ENCODE measurements around the gene C6.

Gene C6

GRCh38 chr5:41157272-41157894 is 55.9 kb downstream of the C6 start:
- Histone ChIP-seq H2AK5ac (ENCODE audit: low read length, severe bottlenecking) (no peak overlapping the region), H4K91ac (ENCODE audit: low read length) (no peak overlapping the region), H2BK12ac (ENCODE audit: low read length in 2 of 2) (no peak overlapping the region), H3K79me1 (replicated peaks; ENCODE audit: low read length, poor library complexity, severe bottlenecking) (no peaks in the 10 kb centered on the region), H2BK120ac (ENCODE audit: low read depth, low read length) (no peak overlapping the region), H3K4me1 (ENCODE audit: control insufficient read depth, insufficient read depth, low read depth, low read length) (no peaks in the 10 kb centered on the region), H3K4me2 (ENCODE audit: low read length, poor library complexity, severe bottlenecking) (no peak overlapping the region), H3K9ac (ENCODE audit: low read length) (no peak overlapping the region), H3K23ac (ENCODE audit: low read length in 2 of 2) (no peak overlapping the region), H4K8ac (ENCODE audit: low read length) (no peak overlapping the region), H3K18ac (ENCODE audit: low read depth in 1 of 2, low read length in 2 of 2) (no peak overlapping the region), H2BK5ac (ENCODE audit: low read depth, low read length, poor library complexity, severe bottlenecking) (no peak overlapping the region), H3K14ac (ENCODE audit: low read length in 2 of 2) (no peak overlapping the region), H3K9me3 (ENCODE audit: control insufficient read depth, low read length) (no peaks in the 10 kb centered on the region), H3K4me3 (ENCODE audit: insufficient read depth in 1 of 2, low read depth in 1 of 2, low read length in 2 of 2) (no peak overlapping the region), H2BK15ac (ENCODE audit: low read depth, poor library complexity, severe bottlenecking) (no peak overlapping the region), H3K27me3 (ENCODE audit: control insufficient read depth in 1 of 2, insufficient read depth in 1 of 2, low read length in 2 of 2) (no peaks in the 10 kb centered on the region), H3K36me3 (ENCODE audit: control insufficient read depth in 1 of 2, insufficient read depth in 2 of 2, low read depth in 1 of 2, low read length in 2 of 2) (no peaks in the 10 kb centered on the region), H2AFZ (ENCODE audit: low read depth, low read length) (no peak overlapping the region), H3K27ac (ENCODE audit: low read length, poor library complexity, severe bottlenecking) (no peak overlapping the region), H3K4ac (ENCODE audit: low read depth in 1 of 2, low read length in 2 of 2) (no peak overlapping the region)
- no peak for DNase-seq
- 68% methylated on average over 5 of the region's 5 CpGs for WGBS

GRCh38 chr5:41156739-41157138 is 56.6 kb downstream of the C6 start:
- Histone ChIP-seq H3K79me1 (replicated peaks; ENCODE audit: low read length, poor library complexity, severe bottlenecking) (no peaks in the 10 kb centered on the region), H2AFZ (ENCODE audit: low read depth, low read length) (no peak overlapping the region), H3K14ac (ENCODE audit: low read length in 2 of 2) (no peak overlapping the region), H3K27me3 (ENCODE audit: control insufficient read depth in 1 of 2, insufficient read depth in 1 of 2, low read length in 2 of 2) (no peaks in the 10 kb centered on the region), H2BK15ac (ENCODE audit: low read depth, poor library complexity, severe bottlenecking) (no peak overlapping the region), H3K4ac (ENCODE audit: low read depth in 1 of 2, low read length in 2 of 2) (no peak overlapping the region), H3K23ac (ENCODE audit: low read length in 2 of 2) (no peak overlapping the region), H4K8ac (ENCODE audit: low read length) (no peak overlapping the region), H3K27ac (ENCODE audit: low read length, poor library complexity, severe bottlenecking) (no peak overlapping the region), H3K4me1 (ENCODE audit: control insufficient read depth, insufficient read depth, low read depth, low read length) (no peaks in the 10 kb centered on the region), H3K9me3 (ENCODE audit: control insufficient read depth, low read length) (no peaks in the 10 kb centered on the region), H2BK5ac (ENCODE audit: low read depth, low read length, poor library complexity, severe bottlenecking) (no peak overlapping the region), H3K18ac (ENCODE audit: low read depth in 1 of 2, low read length in 2 of 2) (no peak overlapping the region), H2BK12ac (ENCODE audit: low read length in 2 of 2) (no peak overlapping the region), H3K9ac (ENCODE audit: low read length) (no peak overlapping the region), H2AK5ac (ENCODE audit: low read length, severe bottlenecking) (no peak overlapping the region), H4K91ac (ENCODE audit: low read length) (no peak overlapping the region), H3K4me2 (ENCODE audit: low read length, poor library complexity, severe bottlenecking) (no peak overlapping the region), H3K4me3 (ENCODE audit: insufficient read depth in 1 of 2, low read depth in 1 of 2, low read length in 2 of 2) (no peak overlapping the region), H2BK120ac (ENCODE audit: low read depth, low read length) (no peak overlapping the region), H3K36me3 (ENCODE audit: control insufficient read depth in 1 of 2, insufficient read depth in 2 of 2, low read depth in 1 of 2, low read length in 2 of 2) (no peaks in the 10 kb centered on the region)
- no peak for DNase-seq

GRCh38 chr5:41154491-41154890 is 58.8 kb downstream of the C6 start:
- H3K14ac ChIP-seq (ENCODE audit: low read length in 2 of 2): no peak overlapping the region
- no peak overlapping the region for H3K4ac ChIP-seq (ENCODE audit: low read depth in 1 of 2, low read length in 2 of 2)
- no peak overlapping the region for H3K9ac ChIP-seq (ENCODE audit: low read length)
- H3K4me3 ChIP-seq (ENCODE audit: insufficient read depth in 1 of 2, low read depth in 1 of 2, low read length in 2 of 2): no peak overlapping the region
- H2AK5ac ChIP-seq (ENCODE audit: low read length, severe bottlenecking): no peak overlapping the region
- no peak overlapping the region for H3K4me2 ChIP-seq (ENCODE audit: low read length, poor library complexity, severe bottlenecking)
- H2AFZ ChIP-seq (ENCODE audit: low read depth, low read length): no peak overlapping the region
- no peak overlapping the region for H2BK5ac ChIP-seq (ENCODE audit: low read depth, low read length, poor library complexity, severe bottlenecking)
- H3K36me3 ChIP-seq (ENCODE audit: control insufficient read depth in 1 of 2, insufficient read depth in 2 of 2, low read depth in 1 of 2, low read length in 2 of 2): no peaks in the 10 kb centered on the region
- H2BK15ac ChIP-seq (ENCODE audit: low read depth, poor library complexity, severe bottlenecking): no peak overlapping the region
- no peak overlapping the region for H3K23ac ChIP-seq (ENCODE audit: low read length in 2 of 2)
- no peaks in the 10 kb centered on the region for H3K9me3 ChIP-seq (ENCODE audit: control insufficient read depth, low read length)
- 69% methylated on average over 3 of the region's 3 CpGs for WGBS
- DNase-seq: no peak
- H3K4me1 ChIP-seq (ENCODE audit: control insufficient read depth, insufficient read depth, low read depth, low read length): no peaks in the 10 kb centered on the region
- no peaks in the 10 kb centered on the region for H3K79me1 ChIP-seq (replicated peaks; ENCODE audit: low read length, poor library complexity, severe bottlenecking)
- no peak overlapping the region for H4K8ac ChIP-seq (ENCODE audit: low read length)
- H3K27me3 ChIP-seq (ENCODE audit: control insufficient read depth in 1 of 2, insufficient read depth in 1 of 2, low read length in 2 of 2): no peaks in the 10 kb centered on the region
- H3K27ac ChIP-seq (ENCODE audit: low read length, poor library complexity, severe bottlenecking): no peak overlapping the region
- no peak overlapping the region for H2BK12ac ChIP-seq (ENCODE audit: low read length in 2 of 2)
- no peak overlapping the region for H2BK120ac ChIP-seq (ENCODE audit: low read depth, low read length)
- no peak overlapping the region for H4K91ac ChIP-seq (ENCODE audit: low read length)
- no peak overlapping the region for H3K18ac ChIP-seq (ENCODE audit: low read depth in 1 of 2, low read length in 2 of 2)

GRCh38 chr5:41151564-41151963 is 61.8 kb downstream of the C6 start:
- Histone ChIP-seq H3K4me1 (ENCODE audit: control insufficient read depth, insufficient read depth, low read depth, low read length) (no peaks in the 10 kb centered on the region), H4K8ac (ENCODE audit: low read length) (no peak overlapping the region), H3K4ac (ENCODE audit: low read depth in 1 of 2, low read length in 2 of 2) (no peak overlapping the region), H3K9me3 (ENCODE audit: control insufficient read depth, low read length) (no peaks in the 10 kb centered on the region), H3K9ac (ENCODE audit: low read length) (no peak overlapping the region), H2BK5ac (ENCODE audit: low read depth, low read length, poor library complexity, severe bottlenecking) (no peak overlapping the region), H3K18ac (ENCODE audit: low read depth in 1 of 2, low read length in 2 of 2) (no peak overlapping the region), H3K4me3 (ENCODE audit: insufficient read depth in 1 of 2, low read depth in 1 of 2, low read length in 2 of 2) (no peak overlapping the region), H3K14ac (ENCODE audit: low read length in 2 of 2) (no peak overlapping the region), H3K27me3 (ENCODE audit: control insufficient read depth in 1 of 2, insufficient read depth in 1 of 2, low read length in 2 of 2) (no peaks in the 10 kb centered on the region), H4K91ac (ENCODE audit: low read length) (no peak overlapping the region), H2AFZ (ENCODE audit: low read depth, low read length) (no peak overlapping the region), H2BK15ac (ENCODE audit: low read depth, poor library complexity, severe bottlenecking) (no peak overlapping the region), H2AK5ac (ENCODE audit: low read length, severe bottlenecking) (no peak overlapping the region), H3K23ac (ENCODE audit: low read length in 2 of 2) (no peak overlapping the region), H3K36me3 (ENCODE audit: control insufficient read depth in 1 of 2, insufficient read depth in 2 of 2, low read depth in 1 of 2, low read length in 2 of 2) (no peaks in the 10 kb centered on the region), H3K79me1 (replicated peaks; ENCODE audit: low read length, poor library complexity, severe bottlenecking) (no peaks in the 10 kb centered on the region), H3K4me2 (ENCODE audit: low read length, poor library complexity, severe bottlenecking) (no peak overlapping the region), H2BK12ac (ENCODE audit: low read length in 2 of 2) (no peak overlapping the region), H3K27ac (ENCODE audit: low read length, poor library complexity, severe bottlenecking) (no peak overlapping the region), H2BK120ac (ENCODE audit: low read depth, low read length) (no peak overlapping the region)
- no peak for DNase-seq
- 73% methylated on average over 4 of the region's 4 CpGs for WGBS
